ENCODE results near the gene TFB1M.

DNA sequence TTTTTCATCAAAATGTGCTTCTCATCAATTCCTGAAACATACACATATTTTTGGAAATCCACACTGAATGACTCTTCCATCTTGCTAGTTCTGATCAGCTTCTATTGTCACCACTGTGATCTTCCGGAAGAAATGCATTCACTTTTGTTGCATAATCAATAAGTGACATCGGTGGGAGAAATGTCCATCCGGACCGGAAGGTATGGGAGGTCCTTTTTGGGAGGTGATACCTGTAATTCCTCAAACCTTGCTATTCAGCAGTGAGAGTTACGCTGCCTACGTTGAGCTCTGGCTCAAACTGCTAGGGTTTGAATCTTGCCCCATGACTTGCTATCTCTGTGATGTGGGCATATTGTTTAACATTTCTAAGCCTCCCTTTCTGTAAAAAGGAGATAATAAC is 16.6 kb upstream of the TFB1M start:
- TF ChIP-seq CTCF (IDR thresholded peaks at IDR 0.05) (no peak), POLR2A (IDR thresholded peaks at IDR 0.05) (no peak)
